HEK293 (cell line): ENCODE results near the gene MELTF.

ENCODE experiments used
- CTCF ChIA-PET: fragments of 350-600 bp; formaldehyde crosslinking; extraction: SDS; loops from one replicate; lab custom pipeline; 2021; ENCODE audit warnings: antibody characterized with exemption; lab: Yijun Ruan, JAX
- POLR2A ChIA-PET: fragments of 300-600 bp; formaldehyde crosslinking; extraction: SDS; loops from one replicate; lab custom pipeline; 2020; ENCODE audit warnings: antibody characterized with exemption, inconsistent platforms; lab: Yijun Ruan, JAX
- H3K27ac ChIP-seq: fragments of 200-500 bp; sonication (Bioruptor generic); 2 replicates; pipeline ENCODE4 v1.5.1; 2014; ENCODE audit warnings: low read depth, low read length, control low read depth, inconsistent platforms; ENCODE audit errors: extremely low read depth
- H3K36me3 ChIP-seq, 2 experiments: fragments of 200-500 bp in 1 of 2; sonication (Bioruptor generic) in 1 of 2; 1 replicate in 1 of 2; 2 replicates in 1 of 2; pipeline ENCODE4 v1.5.1; 2014 to 2017; ENCODE audit warnings: inconsistent platforms in 2 of 2, low read length in 2 of 2; ENCODE audit not compliant: control insufficient read depth in 2 of 2, insufficient read depth in 1 of 2
- H3K4me1 ChIP-seq: fragments of 200-500 bp; sonication (Bioruptor generic); 2 replicates; pipeline ENCODE4 v1.5.1; 2014; ENCODE audit warnings: mild to moderate bottlenecking, low read length, inconsistent platforms; ENCODE audit not compliant: control insufficient read depth, insufficient read depth
- H3K4me3 ChIP-seq: 2 replicates; pipeline ENCODE4 v1.5.1; 2011; ENCODE audit warnings: low read depth, mild to moderate bottlenecking, control low read depth, low read length, moderate library complexity
- H3K9me3 ChIP-seq: fragments of 200-500 bp; sonication (Bioruptor generic); 2 replicates; pipeline ENCODE4 v1.5.1; 2014; ENCODE audit warnings: low read depth, low read length, inconsistent platforms; ENCODE audit not compliant: control insufficient read depth, insufficient read depth
- GLIS1 ChIP-seq: fragments of 450-650 bp; formaldehyde crosslinking; IDR thresholded peaks from 2 replicates; pipeline ENCODE4 v1.5.1; 2016; ENCODE audit warnings: missing biosample characterization, missing genetic modification characterization
- GLIS2 ChIP-seq: fragments of 450-650 bp; formaldehyde crosslinking; IDR thresholded peaks from 2 replicates; pipeline ENCODE4 v1.5.1; 2016; ENCODE audit warnings: missing biosample characterization, missing genetic modification characterization
- IKZF3 ChIP-seq: fragments of 450-650 bp; IDR thresholded peaks from 2 replicates; pipeline ENCODE4 v1.5.0; 2018; ENCODE audit warnings: missing biosample characterization, mild to moderate bottlenecking, missing genetic modification characterization, moderate library complexity
- KLF10 ChIP-seq: fragments of 450-650 bp; IDR thresholded peaks from 2 replicates; pipeline ENCODE4 v1.5.1; 2018; ENCODE audit warnings: missing biosample characterization, mild to moderate bottlenecking, missing genetic modification characterization
- KLF8 ChIP-seq: fragments of 450-650 bp; formaldehyde crosslinking; IDR thresholded peaks from 2 replicates; pipeline ENCODE4 v1.5.1; 2016; ENCODE audit warnings: missing biosample characterization, missing genetic modification characterization
- MEIS1 ChIP-seq: sonication (generic); formaldehyde crosslinking; IDR thresholded peaks from 2 replicates; pipeline ENCODE4 v1.8.1; 2022; ENCODE audit warnings: missing genetic modification reagents, mild to moderate bottlenecking, borderline replicate concordance
- ZBTB17 ChIP-seq: fragments of 450-650 bp; formaldehyde crosslinking; IDR thresholded peaks from 2 replicates; pipeline ENCODE4 v1.5.1; 2016; ENCODE audit warnings: missing biosample characterization, missing genetic modification characterization
- ZBTB20 ChIP-seq: fragments of 450-650 bp; formaldehyde crosslinking; IDR thresholded peaks from 2 replicates; pipeline ENCODE4 v1.5.1; 2016; ENCODE audit warnings: missing biosample characterization, missing genetic modification characterization
- ZBTB8A ChIP-seq: fragments of 450-650 bp; formaldehyde crosslinking; IDR thresholded peaks from 2 replicates; pipeline ENCODE4 v1.5.1; 2016; ENCODE audit warnings: missing biosample characterization, missing genetic modification characterization
- ZFP69B ChIP-seq: fragments of 450-650 bp; formaldehyde crosslinking; IDR thresholded peaks from 2 replicates; pipeline ENCODE4 v1.5.1; 2016; ENCODE audit warnings: missing biosample characterization, missing genetic modification characterization
- ZIC2 ChIP-seq: fragments of 450-650 bp; formaldehyde crosslinking; IDR thresholded peaks from 2 replicates; pipeline ENCODE4 v1.5.1; 2016; ENCODE audit warnings: missing biosample characterization, missing genetic modification characterization
- ZNF112 ChIP-seq: fragments of 450-650 bp; formaldehyde crosslinking; IDR thresholded peaks from 2 replicates; pipeline ENCODE4 v1.5.0; 2017; ENCODE audit warnings: missing biosample characterization, missing genetic modification characterization
- ZNF174 ChIP-seq: fragments of 450-650 bp; formaldehyde crosslinking; IDR thresholded peaks from 2 replicates; pipeline ENCODE4 v1.5.0; 2017; ENCODE audit warnings: missing biosample characterization, mild to moderate bottlenecking, missing genetic modification characterization
- ZNF184 ChIP-seq: fragments of 450-650 bp; IDR thresholded peaks from 2 replicates; pipeline ENCODE4 v1.5.1; 2018; ENCODE audit warnings: missing biosample characterization, mild to moderate bottlenecking, missing genetic modification characterization
- ZNF366 ChIP-seq: fragments of 450-650 bp; formaldehyde crosslinking; conservative IDR thresholded peaks from 2 replicates; pipeline ENCODE4 v1.5.1; 2016; ENCODE audit warnings: missing biosample characterization, missing genetic modification characterization
- ZNF530 ChIP-seq: fragments of 450-650 bp; formaldehyde crosslinking; IDR thresholded peaks from 2 replicates; pipeline ENCODE4 v1.5.1; 2016; ENCODE audit warnings: low read depth, missing biosample characterization, missing genetic modification characterization
- ZNF560 ChIP-seq: fragments of 450-650 bp; formaldehyde crosslinking; IDR thresholded peaks from 2 replicates; pipeline ENCODE4 v1.5.1; 2017; ENCODE audit warnings: missing biosample characterization, missing genetic modification characterization, borderline replicate concordance
- ZNF596 ChIP-seq: fragments of 450-650 bp; IDR thresholded peaks from 2 replicates; pipeline ENCODE4 v1.5.0; 2018; ENCODE audit warnings: missing biosample characterization, mild to moderate bottlenecking, missing genetic modification characterization, moderate library complexity
- ZNF660 ChIP-seq: fragments of 450-650 bp; IDR thresholded peaks from 2 replicates; pipeline ENCODE4 v1.5.1; 2018; ENCODE audit warnings: missing biosample characterization, mild to moderate bottlenecking, missing genetic modification characterization
- ZNF792 ChIP-seq: fragments of 450-650 bp; formaldehyde crosslinking; IDR thresholded peaks from 2 replicates; pipeline ENCODE4 v1.5.1; 2016; ENCODE audit warnings: missing biosample characterization, missing genetic modification characterization
- TF ChIP-seq, protein P1 (sequence below): fragments of 450-650 bp; formaldehyde crosslinking; IDR thresholded peaks from 2 replicates; pipeline ENCODE4 v1.5.1; 2016; ENCODE audit warnings: missing biosample characterization, missing genetic modification characterization, borderline replicate concordance
- TF ChIP-seq, protein P2 (sequence below): fragments of 450-650 bp; formaldehyde crosslinking; conservative IDR thresholded peaks from 2 replicates; pipeline ENCODE4 v1.5.1; 2016; ENCODE audit warnings: low read depth, missing biosample characterization, missing genetic modification characterization
- TF ChIP-seq, protein P3 (sequence below): fragments of 450-650 bp; formaldehyde crosslinking; IDR thresholded peaks from 2 replicates; pipeline ENCODE4 v1.5.1; 2017; ENCODE audit warnings: missing biosample characterization, missing genetic modification characterization
- TF ChIP-seq, protein P4 (sequence below): fragments of 450-650 bp; formaldehyde crosslinking; optimal IDR thresholded peaks from 2 replicates; pipeline ENCODE3; 2016; ENCODE audit warnings: missing biosample characterization, mild to moderate bottlenecking, missing genetic modification characterization
- TF ChIP-seq, protein P5 (sequence below): fragments of 450-650 bp; formaldehyde crosslinking; IDR thresholded peaks from 2 replicates; pipeline ENCODE4; 2016; ENCODE audit warnings: missing biosample characterization, missing genetic modification characterization

The MELTF gene

DNA sequence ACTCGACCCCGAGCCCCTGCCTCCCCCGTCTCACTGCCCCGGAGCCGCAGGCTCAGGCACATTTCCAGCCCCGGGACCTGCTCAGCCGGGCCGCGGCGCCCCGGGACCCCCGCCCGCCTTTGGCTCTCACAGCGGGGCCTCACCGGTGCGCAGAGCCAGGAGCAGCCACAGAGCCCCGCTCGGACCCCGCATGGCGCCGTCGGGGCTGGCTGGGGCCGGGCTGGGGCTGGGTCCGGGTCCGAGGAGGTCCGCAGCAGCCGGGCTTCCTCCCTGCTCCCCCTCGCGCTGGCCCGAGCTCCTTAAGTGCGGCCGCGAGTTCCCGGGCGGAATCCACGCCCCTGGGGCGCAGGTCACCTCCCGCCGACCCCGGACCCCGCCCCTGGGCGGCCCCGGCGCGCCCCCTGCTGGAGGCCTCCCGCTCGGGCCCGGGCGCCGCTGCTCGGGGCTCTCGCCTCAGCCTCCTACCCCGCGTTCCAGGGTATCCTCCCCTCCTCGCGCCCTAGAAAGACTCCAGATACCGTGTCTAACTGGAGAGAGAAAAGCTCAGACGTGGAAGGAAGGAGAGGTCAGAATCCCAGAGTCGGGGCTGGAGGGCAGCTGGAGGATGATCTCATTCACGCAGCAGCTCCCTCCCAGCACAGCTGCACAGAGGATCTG is at the start of gene MELTF:
Gene MELTF, minus strand, starts transcription at position 307 of the 657 bp plus-strand sequence. Its CDS starts 115 bp downstream, at position 192.
- H3K4me1 ChIP-seq, result no peaks in the 10 kb centered on the region
- peak within 1 kb of the TSS; percentile 53 for H3K4me3 ChIP-seq
- CTCF ChIA-PET, result interaction anchor here (0.7 to 2.9 kb wide), 19 partner anchors 11 to 424 kb away, joined by 3 to 9 read pairs (median 3); no protein-coding TSS in a partner anchor
- peaks cover 0 to 23% of the 10 kb centered on the region in 2 experiments; a peak in 1 of 3 replicates for H3K36me3 ChIP-seq
- peak within 1 kb of the TSS; percentile 70; the same call in 1 of the 2 replicates for H3K27ac ChIP-seq
- no peaks in the 10 kb centered on the region for H3K9me3 ChIP-seq
- POLR2A ChIA-PET, result no interaction called here
- no peak for TF ChIP-seq MEIS1
- TF ChIP-seq, protein P1, sequence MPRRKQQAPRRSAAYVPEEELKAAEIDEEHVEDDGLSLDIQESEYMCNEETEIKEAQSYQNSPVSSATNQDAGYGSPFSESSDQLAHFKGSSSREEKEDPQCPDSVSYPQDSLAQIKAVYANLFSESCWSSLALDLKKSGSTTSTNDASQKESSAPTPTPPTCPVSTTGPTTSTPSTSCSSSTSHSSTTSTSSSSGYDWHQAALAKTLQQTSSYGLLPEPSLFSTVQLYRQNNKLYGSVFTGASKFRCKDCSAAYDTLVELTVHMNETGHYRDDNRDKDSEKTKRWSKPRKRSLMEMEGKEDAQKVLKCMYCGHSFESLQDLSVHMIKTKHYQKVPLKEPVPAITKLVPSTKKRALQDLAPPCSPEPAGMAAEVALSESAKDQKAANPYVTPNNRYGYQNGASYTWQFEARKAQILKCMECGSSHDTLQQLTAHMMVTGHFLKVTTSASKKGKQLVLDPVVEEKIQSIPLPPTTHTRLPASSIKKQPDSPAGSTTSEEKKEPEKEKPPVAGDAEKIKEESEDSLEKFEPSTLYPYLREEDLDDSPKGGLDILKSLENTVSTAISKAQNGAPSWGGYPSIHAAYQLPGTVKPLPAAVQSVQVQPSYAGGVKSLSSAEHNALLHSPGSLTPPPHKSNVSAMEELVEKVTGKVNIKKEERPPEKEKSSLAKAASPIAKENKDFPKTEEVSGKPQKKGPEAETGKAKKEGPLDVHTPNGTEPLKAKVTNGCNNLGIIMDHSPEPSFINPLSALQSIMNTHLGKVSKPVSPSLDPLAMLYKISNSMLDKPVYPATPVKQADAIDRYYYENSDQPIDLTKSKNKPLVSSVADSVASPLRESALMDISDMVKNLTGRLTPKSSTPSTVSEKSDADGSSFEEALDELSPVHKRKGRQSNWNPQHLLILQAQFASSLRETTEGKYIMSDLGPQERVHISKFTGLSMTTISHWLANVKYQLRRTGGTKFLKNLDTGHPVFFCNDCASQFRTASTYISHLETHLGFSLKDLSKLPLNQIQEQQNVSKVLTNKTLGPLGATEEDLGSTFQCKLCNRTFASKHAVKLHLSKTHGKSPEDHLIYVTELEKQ (tag by site-specific recombination), result no peak
- TF ChIP-seq, protein P2, sequence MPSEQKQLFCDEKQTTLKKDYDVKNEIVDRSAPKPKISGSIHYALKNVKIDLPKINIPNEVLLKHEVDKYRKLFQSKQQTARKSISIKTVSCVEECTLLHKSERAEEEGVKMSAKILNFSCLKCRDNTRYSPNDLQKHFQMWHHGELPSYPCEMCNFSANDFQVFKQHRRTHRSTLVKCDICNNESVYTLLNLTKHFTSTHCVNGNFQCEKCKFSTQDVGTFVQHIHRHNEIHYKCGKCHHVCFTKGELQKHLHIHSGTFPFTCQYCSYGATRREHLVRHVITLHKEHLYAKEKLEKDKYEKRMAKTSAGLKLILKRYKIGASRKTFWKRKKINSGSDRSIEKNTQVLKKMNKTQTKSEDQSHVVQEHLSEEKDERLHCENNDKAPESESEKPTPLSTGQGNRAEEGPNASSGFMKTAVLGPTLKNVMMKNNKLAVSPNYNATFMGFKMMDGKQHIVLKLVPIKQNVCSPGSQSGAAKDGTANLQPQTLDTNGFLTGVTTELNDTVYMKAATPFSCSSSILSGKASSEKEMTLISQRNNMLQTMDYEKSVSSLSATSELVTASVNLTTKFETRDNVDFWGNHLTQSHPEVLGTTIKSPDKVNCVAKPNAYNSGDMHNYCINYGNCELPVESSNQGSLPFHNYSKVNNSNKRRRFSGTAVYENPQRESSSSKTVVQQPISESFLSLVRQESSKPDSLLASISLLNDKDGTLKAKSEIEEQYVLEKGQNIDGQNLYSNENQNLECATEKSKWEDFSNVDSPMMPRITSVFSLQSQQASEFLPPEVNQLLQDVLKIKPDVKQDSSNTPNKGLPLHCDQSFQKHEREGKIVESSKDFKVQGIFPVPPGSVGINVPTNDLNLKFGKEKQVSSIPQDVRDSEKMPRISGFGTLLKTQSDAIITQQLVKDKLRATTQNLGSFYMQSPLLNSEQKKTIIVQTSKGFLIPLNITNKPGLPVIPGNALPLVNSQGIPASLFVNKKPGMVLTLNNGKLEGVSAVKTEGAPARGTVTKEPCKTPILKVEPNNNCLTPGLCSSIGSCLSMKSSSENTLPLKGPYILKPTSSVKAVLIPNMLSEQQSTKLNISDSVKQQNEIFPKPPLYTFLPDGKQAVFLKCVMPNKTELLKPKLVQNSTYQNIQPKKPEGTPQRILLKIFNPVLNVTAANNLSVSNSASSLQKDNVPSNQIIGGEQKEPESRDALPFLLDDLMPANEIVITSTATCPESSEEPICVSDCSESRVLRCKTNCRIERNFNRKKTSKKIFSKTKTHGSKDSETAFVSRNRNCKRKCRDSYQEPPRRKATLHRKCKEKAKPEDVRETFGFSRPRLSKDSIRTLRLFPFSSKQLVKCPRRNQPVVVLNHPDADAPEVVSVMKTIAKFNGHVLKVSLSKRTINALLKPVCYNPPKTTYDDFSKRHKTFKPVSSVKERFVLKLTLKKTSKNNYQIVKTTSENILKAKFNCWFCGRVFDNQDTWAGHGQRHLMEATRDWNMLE (tag by site-specific recombination), result no peak
- TF ChIP-seq GLIS1 (tag by site-specific recombination), result peak; percentile 31; the same call in 1 of the 2 replicates
- TF ChIP-seq, protein P3, sequence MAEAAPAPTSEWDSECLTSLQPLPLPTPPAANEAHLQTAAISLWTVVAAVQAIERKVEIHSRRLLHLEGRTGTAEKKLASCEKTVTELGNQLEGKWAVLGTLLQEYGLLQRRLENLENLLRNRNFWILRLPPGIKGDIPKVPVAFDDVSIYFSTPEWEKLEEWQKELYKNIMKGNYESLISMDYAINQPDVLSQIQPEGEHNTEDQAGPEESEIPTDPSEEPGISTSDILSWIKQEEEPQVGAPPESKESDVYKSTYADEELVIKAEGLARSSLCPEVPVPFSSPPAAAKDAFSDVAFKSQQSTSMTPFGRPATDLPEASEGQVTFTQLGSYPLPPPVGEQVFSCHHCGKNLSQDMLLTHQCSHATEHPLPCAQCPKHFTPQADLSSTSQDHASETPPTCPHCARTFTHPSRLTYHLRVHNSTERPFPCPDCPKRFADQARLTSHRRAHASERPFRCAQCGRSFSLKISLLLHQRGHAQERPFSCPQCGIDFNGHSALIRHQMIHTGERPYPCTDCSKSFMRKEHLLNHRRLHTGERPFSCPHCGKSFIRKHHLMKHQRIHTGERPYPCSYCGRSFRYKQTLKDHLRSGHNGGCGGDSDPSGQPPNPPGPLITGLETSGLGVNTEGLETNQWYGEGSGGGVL (tag by site-specific recombination), result no peak
- TF ChIP-seq ZNF792 (tag by site-specific recombination), result no peak
- TF ChIP-seq, protein P4, sequence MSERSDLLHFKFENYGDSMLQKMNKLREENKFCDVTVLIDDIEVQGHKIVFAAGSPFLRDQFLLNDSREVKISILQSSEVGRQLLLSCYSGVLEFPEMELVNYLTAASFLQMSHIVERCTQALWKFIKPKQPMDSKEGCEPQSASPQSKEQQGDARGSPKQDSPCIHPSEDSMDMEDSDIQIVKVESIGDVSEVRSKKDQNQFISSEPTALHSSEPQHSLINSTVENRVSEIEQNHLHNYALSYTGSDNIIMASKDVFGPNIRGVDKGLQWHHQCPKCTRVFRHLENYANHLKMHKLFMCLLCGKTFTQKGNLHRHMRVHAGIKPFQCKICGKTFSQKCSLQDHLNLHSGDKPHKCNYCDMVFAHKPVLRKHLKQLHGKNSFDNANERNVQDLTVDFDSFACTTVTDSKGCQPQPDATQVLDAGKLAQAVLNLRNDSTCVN (tag by site-specific recombination), result peak; percentile 46
- TF ChIP-seq ZNF560, result no peak
- TF ChIP-seq KLF8 (tag by site-specific recombination), result peak; percentile 12; the same call in 1 of the 2 replicates
- peak; percentile 74 for TF ChIP-seq IKZF3 (tag by site-specific recombination)
- TF ChIP-seq ZNF174 (tag by site-specific recombination), result no peak
- TF ChIP-seq ZBTB17, result peak; percentile 41; the same call in 1 of the 2 replicates
- no peak for TF ChIP-seq ZNF112 (tag by site-specific recombination)
- TF ChIP-seq, protein P5, sequence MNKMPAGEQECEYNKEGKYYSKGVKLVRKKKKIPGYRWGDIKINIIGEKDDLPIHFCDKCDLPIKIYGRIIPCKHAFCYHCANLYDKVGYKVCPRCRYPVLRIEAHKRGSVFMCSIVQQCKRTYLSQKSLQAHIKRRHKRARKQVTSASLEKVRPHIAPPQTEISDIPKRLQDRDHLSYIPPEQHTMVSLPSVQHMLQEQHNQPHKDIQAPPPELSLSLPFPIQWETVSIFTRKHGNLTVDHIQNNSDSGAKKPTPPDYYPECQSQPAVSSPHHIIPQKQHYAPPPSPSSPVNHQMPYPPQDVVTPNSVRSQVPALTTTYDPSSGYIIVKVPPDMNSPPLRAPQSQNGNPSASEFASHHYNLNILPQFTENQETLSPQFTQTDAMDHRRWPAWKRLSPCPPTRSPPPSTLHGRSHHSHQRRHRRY (tag by site-specific recombination), result no peak
- TF ChIP-seq ZBTB20, result peak; percentile 61
- no peak for TF ChIP-seq ZNF530
- TF ChIP-seq KLF10 (tag by site-specific recombination), result peak; percentile 41; the same call in 1 of the 2 replicates
- TF ChIP-seq ZNF660 (tag by site-specific recombination), result peak; percentile 72
- TF ChIP-seq ZNF366, result no peak
- TF ChIP-seq ZBTB8A (tag by site-specific recombination), result peak; percentile 47; the same call in 1 of the 2 replicates
- TF ChIP-seq ZNF596 (tag by site-specific recombination), result 0 out of 2 replicates have a peak, but pooled peaks have one; percentile 10
- TF ChIP-seq ZNF184, result peak; percentile 66; the same call in 1 of the 2 replicates
- peak; percentile 55 for TF ChIP-seq ZIC2 (tag by site-specific recombination)
- TF ChIP-seq GLIS2 (tag by site-specific recombination), result peak; percentile 51; the same call in 1 of the 2 replicates
- TF ChIP-seq ZFP69B, result no peak
